C4-2B (cell line): ENCODE data around the gene CCDC188.

Source experiments
- CTCF ChIP-seq: fragments of 450-650 bp; conservative IDR thresholded peaks from 2 replicates; pipeline ENCODE4 v1.5.1; 2017; ENCODE audit warnings: mild to moderate bottlenecking
- ZFX ChIP-seq: fragments of 450-650 bp; IDR thresholded peaks from 2 replicates; pipeline ENCODE4 v1.6.1; 2017

- TF ChIP-seq CTCF, result no peak
- TF ChIP-seq ZFX, result no peak
These were observed 49.1 kb upstream of the CCDC188 start for GRCh38 chr22:20199906-20200305.
